ENCODE measurements around the gene GFPT1.
A peak's percentile ranks its signal among the peaks of the same experiment; 100 is the strongest.

The GFPT1 gene

GRCh38 chr2:69315160-69315761, 71.8 kb downstream of the GFPT1 start:
- DNase-seq = no peak

DNA sequence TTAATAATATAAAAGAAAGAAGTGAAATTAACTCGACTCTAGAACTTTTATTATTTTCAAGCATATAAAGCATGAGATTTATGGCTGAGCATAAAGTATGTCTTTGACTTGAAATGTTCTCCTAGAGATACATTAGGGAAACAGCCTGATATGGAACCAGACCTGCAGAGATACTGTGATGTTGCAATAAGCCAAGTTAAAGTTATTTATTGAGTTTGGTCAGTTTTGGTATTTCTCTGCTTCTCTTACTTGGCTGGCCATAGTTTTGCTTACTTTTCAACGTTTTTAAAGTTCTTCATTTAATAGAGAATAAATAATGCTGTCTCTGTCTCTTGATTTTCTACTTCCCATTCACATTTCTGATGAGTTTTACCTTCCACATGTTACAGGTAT, 76.0 kb downstream of the GFPT1 start:
- DNase-seq = no peak

GRCh38 chr2:69310111-69311023, 76.7 kb downstream of the GFPT1 start:
- peak in 1 of 2 experiments; percentile 22 for DNase-seq

DNA sequence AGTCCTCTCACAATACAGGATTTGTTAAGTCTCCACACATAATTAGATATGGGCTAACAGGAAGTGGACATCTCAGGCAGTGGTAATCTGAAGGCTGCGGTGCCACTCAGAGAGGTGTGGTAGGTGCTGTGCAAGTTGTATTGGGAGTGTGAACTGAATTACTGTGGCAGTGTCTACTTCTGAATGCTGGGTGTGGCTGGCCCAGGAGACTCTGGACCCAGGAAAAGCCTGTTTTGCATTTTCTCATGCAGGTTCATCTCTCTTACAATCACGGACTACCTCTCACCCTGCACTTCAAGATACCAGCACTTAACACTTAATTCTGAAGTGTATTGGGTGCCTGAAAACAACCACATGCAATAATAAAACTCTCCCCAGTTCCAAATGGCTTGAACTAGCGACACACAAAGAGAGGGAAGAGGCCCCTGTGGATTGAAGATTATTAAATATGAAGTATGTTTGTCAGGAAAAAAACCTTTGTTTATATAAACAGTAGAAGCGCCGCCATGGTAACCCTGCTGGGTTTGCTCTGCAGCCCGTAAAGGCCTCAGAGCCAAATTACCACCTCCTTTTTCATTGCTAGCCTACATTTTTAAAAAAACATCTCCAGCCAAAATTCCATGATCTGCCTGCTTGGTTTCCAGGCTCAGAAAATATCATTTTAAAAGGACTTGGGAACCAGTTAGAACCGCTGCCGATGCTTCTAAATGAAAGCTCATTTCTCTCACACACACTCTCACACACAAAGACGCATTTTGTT, 77.5 kb downstream of the GFPT1 start:
- DNase-seq = peak; percentile 64 to 81

DNA sequence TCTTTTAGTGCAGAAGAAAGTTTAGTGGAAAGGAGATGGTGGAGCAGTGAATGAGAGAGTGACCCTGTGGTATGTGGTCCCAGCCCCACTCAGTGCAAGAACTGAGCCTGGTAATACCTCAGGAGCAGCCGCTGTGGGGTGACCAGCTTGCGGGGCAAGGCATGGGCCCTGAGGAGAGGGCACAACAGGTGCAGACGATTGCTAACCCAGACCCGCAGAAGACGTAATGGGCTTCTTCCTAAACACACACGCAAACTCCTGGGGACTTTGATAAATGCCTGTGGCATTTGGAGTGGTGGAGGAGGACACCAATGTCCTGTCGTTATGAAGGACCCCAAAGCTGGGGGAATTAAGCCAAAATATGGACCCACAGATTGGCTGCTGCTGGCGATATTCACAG, 78.7 kb downstream of the GFPT1 start:
- no peak for DNase-seq

DNA sequence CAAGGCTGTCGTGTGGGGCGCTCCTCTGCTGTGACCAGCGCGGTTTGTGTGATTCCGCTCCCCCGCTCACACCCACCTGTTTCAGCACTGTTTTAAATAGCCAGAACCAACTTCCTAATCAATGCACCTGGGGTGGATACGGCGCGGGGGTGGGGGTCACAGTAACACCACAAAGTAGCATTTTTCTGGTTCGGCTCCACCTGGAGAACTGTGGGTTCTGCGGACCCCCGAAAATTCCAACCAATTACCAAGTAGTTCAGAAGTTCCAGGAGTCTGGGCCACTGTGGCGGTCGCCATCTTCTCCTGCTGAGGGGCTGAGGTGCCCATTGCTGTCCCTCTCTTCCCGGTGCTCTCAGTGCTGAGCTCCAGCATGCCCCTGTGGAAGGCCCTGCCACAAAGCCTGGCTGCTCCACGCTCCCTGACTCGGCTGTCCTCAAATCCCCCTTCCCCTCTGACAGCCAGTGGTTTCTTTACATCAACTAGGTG, 79.4 kb downstream of the GFPT1 start:
- DNase-seq = no peak

DNA sequence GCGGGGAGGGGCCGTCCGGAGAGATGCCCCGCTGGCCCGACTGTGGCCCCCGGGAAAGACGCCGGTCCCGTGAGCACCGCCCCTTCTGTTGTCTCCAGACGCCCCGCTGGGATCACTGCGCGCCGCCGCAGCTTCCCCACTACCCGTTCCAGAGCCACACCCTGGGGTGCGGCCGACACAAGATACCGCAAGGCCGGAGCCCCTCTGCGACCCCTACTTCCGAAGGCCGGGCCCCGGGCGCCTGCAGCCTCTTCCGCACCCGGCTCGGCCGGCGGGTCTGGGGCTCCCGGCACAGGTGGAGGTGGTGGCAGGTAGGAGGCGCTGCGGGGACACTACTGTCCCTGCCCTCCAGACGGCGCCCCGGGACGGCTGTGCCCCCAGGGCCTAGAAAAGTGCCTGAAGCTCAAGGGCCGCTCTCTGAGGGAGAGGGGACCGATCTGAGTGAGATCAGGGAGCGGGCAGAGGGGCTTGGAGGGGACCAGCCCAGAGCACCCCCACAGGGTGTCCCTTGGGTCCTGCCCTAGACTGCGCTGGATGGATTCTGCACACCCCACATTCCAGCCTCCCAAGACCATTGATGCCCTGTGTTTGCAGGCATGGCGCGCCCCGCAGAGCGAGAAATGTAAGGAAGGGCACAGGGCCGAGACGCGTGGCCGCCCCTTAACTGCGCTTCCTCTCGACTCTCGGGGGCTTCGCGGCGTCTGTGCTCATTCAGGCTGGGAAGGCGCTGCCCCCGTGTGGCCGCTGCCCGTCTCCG, 80.0 kb downstream of the GFPT1 start:
- DNase-seq = peak; percentile 59 to 88

DNA sequence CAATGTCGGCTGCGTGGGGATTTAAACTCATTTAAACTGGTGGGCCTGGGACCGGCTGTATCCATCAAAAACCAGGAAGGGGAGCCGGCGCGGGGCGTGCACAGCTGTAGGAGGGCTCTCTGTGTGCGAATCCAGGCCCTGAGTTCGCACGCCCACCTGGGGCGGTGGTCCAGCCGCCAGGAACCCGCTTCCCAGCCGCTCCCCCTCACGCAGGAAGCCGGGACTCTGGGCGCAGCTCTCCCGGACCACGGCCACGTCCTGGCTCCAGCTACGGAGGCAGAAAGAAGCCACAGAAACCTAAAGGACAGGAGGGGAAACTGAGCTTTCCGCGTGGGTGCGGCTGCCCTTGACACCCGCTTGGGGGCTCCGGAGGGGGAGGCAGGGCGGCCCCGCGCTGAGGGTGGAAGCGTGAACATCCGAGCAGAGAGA, 80.6 kb downstream of the GFPT1 start:
- peak in 1 of 2 experiments; percentile 38 for DNase-seq

GRCh38 chr2:69305712-69306392, 81.2 kb downstream of the GFPT1 start:
- peak in 1 of 2 experiments; percentile 24 for DNase-seq

DNA sequence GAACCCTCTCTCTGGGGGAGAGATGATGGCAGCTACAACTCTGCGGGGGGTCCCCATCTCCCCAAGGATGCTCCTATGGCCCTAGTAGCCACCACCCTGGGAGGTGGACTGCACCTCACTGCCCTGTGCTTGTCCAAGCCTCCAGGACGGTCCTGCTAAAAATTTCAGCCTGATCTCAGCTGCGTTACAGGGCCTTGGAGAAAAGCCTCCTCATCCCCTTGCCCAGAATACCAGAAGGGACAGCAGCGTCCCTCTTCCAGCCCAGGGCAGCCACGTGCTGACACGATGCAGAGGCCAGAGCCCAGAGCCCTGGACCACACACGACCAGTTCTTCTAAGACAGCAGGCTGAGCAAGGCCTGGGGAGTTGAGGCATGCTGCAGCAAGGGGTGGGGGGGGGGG, 81.9 kb downstream of the GFPT1 start:
- DNase-seq = no peak

DNA sequence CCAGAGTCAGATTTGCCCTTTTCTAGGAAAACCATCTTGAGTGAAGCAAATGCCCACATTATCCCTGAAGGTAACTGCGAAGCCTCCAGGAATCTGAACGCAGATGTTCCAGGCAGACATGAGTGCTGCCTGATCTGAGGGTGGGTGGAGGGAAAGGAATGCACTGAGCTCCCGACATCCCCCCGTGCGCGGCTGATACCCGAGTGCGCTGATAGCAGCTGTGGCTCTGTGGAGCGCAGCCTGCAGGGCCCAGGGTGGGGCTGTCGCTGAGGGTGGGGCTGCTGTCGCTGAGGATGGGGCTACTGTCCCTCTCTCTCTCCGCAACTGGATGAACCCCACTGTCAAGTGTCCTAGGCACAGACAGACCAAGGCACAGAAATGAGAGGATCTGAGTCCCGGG, 82.4 kb downstream of the GFPT1 start:
- DNase-seq = no peak

DNA sequence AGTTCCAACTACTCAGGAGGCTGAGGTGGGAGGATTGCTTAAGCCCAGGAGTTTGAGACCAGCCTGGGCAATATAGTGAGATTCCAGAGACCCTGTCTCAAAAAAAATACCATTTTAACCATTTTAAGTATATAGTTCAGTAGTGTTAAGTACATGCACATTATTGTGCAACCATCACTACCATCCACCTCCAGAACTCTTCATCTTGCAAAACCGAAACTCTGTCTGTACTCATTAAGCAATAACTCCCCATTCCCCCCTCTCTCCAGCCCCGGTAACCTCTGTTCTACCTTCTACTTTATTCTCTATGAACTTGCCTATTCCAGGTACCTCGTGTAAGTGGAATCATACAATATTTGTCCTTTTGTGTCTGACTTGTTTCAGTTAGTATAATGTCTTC, 86.4 kb downstream of the GFPT1 start:
- DNase-seq = no peak

- DNase-seq = peak; percentile 46 to 64
These were observed 87.1 kb downstream of the GFPT1 start for GRCh38 chr2:69299772-69300516.

DNA sequence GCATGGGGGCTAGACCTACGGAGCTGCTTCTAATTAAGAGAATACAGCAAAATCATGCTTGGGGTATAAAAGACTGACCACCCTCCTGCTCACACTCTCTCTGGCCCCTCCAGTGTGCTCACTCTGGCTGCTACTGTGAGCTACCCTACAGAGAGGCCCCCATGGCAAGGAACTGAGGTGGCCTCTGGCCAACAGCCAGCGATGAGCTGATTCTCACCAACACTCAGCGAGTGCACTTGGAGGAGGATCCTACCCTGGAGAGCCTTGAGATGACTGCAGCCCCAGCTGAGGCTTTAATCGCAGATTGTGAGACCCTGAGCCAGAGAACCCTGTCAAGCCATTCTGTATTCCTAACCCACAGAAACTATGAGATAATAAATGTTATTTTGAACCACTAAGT, 88.2 kb downstream of the GFPT1 start:
- no peak for DNase-seq

GRCh38 chr2:69298261-69298660, 88.8 kb downstream of the GFPT1 start:
- DNase-seq = no peak

DNA sequence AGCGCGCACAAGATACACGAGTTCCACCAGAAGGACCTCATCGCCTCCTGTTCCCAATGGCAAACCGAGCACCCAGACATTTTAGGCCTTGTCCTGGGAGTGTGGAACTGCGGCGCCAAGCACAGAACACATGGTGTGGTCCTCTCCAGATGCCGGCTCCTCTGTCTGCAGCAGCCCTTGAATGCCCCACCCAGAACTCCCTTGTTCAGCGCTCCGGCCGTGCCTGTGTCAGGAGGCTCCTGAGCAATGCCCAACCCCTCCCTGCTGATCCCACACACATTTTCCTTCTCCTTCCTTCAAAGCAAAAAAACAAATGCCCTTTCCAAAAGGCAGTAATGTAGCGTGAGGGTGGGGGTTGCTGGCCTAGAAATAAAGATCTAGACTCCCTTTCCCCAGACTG, 89.8 kb downstream of the GFPT1 start:
- no peak for DNase-seq

DNA sequence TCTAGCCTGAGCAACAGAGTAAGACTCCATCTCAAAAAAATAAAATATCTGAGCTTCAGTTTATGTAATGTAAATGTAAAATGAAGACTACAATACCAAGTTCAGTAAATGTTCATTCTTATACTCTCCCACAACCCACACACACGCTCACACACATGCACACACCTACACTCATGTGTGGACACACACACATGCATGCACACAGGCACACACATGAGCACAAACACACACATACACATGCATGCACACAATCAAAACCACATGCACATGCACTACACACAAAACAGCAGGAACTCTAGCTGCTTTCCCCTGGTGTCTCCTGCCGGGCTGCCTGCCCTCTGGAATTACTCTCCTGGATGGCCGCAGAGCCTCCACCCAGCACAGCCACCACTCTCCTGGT, 90.6 kb downstream of the GFPT1 start:
- no peak for DNase-seq

DNA sequence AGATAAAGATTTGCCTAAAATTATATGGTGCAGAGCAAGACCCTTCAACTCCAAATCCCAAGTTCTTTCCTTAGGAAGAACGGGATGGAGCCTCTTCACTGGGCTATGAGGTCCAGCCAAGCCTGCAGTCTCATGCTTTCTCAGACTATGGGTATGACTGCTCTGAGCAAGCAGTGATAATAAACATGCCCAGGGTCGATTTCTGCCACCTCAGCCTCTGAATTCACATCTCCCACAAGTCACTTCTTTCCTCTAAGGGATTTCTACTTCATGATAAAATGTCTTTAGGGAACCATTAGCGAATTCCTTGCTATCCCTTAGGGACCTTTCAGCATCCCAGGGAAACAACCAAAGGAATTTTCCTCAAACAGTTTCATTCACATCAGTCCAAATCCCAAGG, 94.8 kb downstream of the GFPT1 start:
- DNase-seq = no peak

DNA sequence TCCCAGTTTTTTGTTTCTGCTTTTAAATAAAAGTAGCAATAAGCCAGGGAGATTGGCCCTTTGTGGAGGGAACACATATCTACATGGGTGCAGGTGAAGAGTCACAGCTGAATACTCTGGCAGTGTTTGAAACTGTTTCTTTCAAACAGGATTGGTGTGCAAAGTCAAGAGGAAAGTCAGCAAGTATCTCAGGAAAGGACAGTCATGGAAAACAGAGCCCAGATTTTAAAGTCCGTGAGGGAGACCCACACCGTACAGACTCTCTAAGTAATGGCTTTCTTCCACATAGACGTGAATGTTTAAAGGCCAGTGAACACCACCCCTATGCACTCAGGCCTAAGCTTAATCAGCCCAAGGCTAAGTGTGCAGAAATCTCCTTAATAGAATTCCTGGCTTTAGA, 95.3 kb downstream of the GFPT1 start:
- no peak for DNase-seq

- no peak for DNase-seq
These were observed 95.9 kb downstream of the GFPT1 start for GRCh38 chr2:69291004-69291650.

GRCh38 chr2:69288429-69288828, 98.6 kb downstream of the GFPT1 start:
- no peak for DNase-seq

Data from NCI-H526 (cell line).